ENCODE results near the gene GMFB. TPM values are rescaled to one million over a fixed set of nuclear protein-coding genes. Genes with fewer than 3 reads are reported as not detected.
A peak's percentile ranks its signal among the peaks of the same experiment; 100 is the strongest.

The GMFB gene
- total RNA-seq, 2 experiments from 2014 or later, result 45.7 to 82.2 TPM

DNA sequence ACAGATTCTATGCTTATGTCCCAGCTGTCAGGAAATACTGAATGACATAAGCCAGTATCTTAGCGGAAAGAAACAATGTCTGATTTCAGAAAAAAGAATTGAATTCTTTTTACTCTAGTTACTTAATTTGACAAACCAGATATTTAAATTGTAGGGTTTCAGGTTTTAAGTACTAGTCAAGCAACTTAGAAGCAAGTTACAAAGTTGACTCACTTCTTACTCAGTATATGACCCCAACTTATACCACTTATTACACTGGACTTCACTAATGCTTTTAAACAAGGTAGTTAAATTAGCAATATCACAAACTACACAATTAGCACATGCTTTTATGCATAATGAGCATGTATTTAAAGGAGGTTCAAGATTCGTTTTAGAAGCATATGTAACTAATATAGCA lies 7.1 kb downstream of the GMFB start:
- DNase-seq (ENCODE audit: low spot score), result no peak
- Histone ChIP-seq H3K4me1 (ENCODE audit: insufficient read depth, low read length, poor library complexity, severe bottlenecking) (peaks cover 60% of the 10 kb centered on the region), H3K4me3 (ENCODE audit: low read depth, low read length, poor library complexity, severe bottlenecking) (no peak overlapping the region), H3K36me3 (ENCODE audit: insufficient read depth, low read length) (peaks cover 67% of the 10 kb centered on the region), H3K27ac (ENCODE audit: low read depth, low read length, poor library complexity, severe bottlenecking) (peak overlapping the region; percentile 93), H3K4me2 (ENCODE audit: low read length) (peak overlapping the region; percentile 87; the same call in 1 of the 2 replicates), H4K20me1 (ENCODE audit: insufficient read depth, low read length) (no peaks in the 10 kb centered on the region), H3K79me2 (ENCODE audit: insufficient read depth, low read depth, low read length) (peaks cover 66% of the 10 kb centered on the region), H3K9me3 (ENCODE audit: low read length) (no peaks in the 10 kb centered on the region; the same call in 1 of the 2 replicates), H2AFZ (ENCODE audit: low read length) (no peak overlapping the region), H3K9me2 (ENCODE audit: insufficient read depth, low read length) (no peaks in the 10 kb centered on the region)
- TF ChIP-seq CTCF (conservative IDR thresholded peaks at IDR 0.05; ENCODE audit: low read length) (no peak), EZH2phosphoT487 (IDR thresholded peaks at IDR 0.05; ENCODE audit: borderline replicate concordance, low read depth, low read length) (no peak)
- POLR2A ChIA-PET, result interaction anchor here (0.6 to 3.6 kb wide), 5 partner anchors 8 to 862 kb away, joined by 3 to 20 read pairs (median 7); no protein-coding TSS in a partner anchor
- intact Hi-C loops (cut with micrococcal nuclease; ENCODE audit: unreplicated experiment), result no loop called here
- CTCF ChIA-PET (ENCODE audit: unreplicated experiment), result interaction anchor here (0.5 kb wide), 1 partner anchor 85 kb away, joined by 3 read pairs; the partner anchor contains the start of gene CDKN3
- no TSS peak for BruUV-seq (replicated peaks)

- Histone ChIP-seq H3K4me3 (ENCODE audit: low read depth, low read length, poor library complexity, severe bottlenecking) (no peak overlapping the region), H3K4me1 (ENCODE audit: insufficient read depth, low read length, poor library complexity, severe bottlenecking) (peaks cover 54% of the 10 kb centered on the region), H3K36me3 (ENCODE audit: insufficient read depth, low read length) (peaks cover 71% of the 10 kb centered on the region), H3K79me2 (ENCODE audit: insufficient read depth, low read depth, low read length) (peaks cover 59% of the 10 kb centered on the region), H4K20me1 (ENCODE audit: insufficient read depth, low read length) (no peaks in the 10 kb centered on the region), H2AFZ (ENCODE audit: low read length) (no peak overlapping the region), H3K27ac (ENCODE audit: low read depth, low read length, poor library complexity, severe bottlenecking) (peak overlapping the region; percentile 17), H3K9me2 (ENCODE audit: insufficient read depth, low read length) (no peaks in the 10 kb centered on the region), H3K9me3 (ENCODE audit: low read length) (no peaks in the 10 kb centered on the region; the same call in 1 of the 2 replicates), H3K4me2 (ENCODE audit: low read length) (peak overlapping the region; percentile 25)
- BruUV-seq (replicated peaks), result no TSS peak
- intact Hi-C loops (cut with micrococcal nuclease; ENCODE audit: unreplicated experiment), result no loop called here
- DNase-seq (ENCODE audit: low spot score), result no peak
- CTCF ChIA-PET (ENCODE audit: unreplicated experiment), result interaction anchor here (0.5 to 1.6 kb wide), 2 partner anchors 28 to 84 kb away, joined by 3 read pairs; partner anchors contain the start of genes CDKN3 and CGRRF1
- POLR2A ChIA-PET, result interaction anchor here (0.6 to 3.6 kb wide), 3 partner anchors 8 to 862 kb away, joined by 3 to 20 read pairs (median 3); no protein-coding TSS in a partner anchor
- TF ChIP-seq EZH2phosphoT487 (IDR thresholded peaks at IDR 0.05; ENCODE audit: borderline replicate concordance, low read depth, low read length) (no peak), CTCF (conservative IDR thresholded peaks at IDR 0.05; ENCODE audit: low read length) (no peak)
Measured at GRCh38 chr14:54480830-54481562, 7.8 kb downstream of the GMFB start.

Data from OCI-LY7 (cell line).